ENCODE data around the gene RIMBP3C.
"Not testable (repeated sequence)": the region's sequence is repeated elsewhere in the genome, so short reads cannot be mapped to it uniquely, and the experiment has no call there.

The RIMBP3C gene

GRCh38 chr22:21539862-21540261 is 11.4 kb downstream of the RIMBP3C start:
- not testable (repeated sequence) for H3K4me2 ChIP-seq (ENCODE audit: low read length); H4K20me1 ChIP-seq (ENCODE audit: control insufficient read depth, insufficient read depth, low read depth, low read length); H3K79me2 ChIP-seq (ENCODE audit: control insufficient read depth, low read length); H3K36me3 ChIP-seq (ENCODE audit: control insufficient read depth, low read length); H3K4me3 ChIP-seq (ENCODE audit: low read length); H3K9me3 ChIP-seq (ENCODE audit: control insufficient read depth, insufficient read depth, low read length); H3K27ac ChIP-seq (ENCODE audit: low read depth, low read length); H3F3A ChIP-seq (ENCODE audit: control insufficient read depth, insufficient read depth); H3K4me1 ChIP-seq (ENCODE audit: control insufficient read depth, low read length); H3K27me3 ChIP-seq (ENCODE audit: control insufficient read depth, low read length); H3K9me2 ChIP-seq (replicated peaks; ENCODE audit: control insufficient read depth, low read length)

- not testable (repeated sequence) for H3K4me2 ChIP-seq (ENCODE audit: low read length); H3K4me1 ChIP-seq (ENCODE audit: control insufficient read depth, low read length); H3K9me2 ChIP-seq (replicated peaks; ENCODE audit: control insufficient read depth, low read length); H3K36me3 ChIP-seq (ENCODE audit: control insufficient read depth, low read length); H3F3A ChIP-seq (ENCODE audit: control insufficient read depth, insufficient read depth); H4K20me1 ChIP-seq (ENCODE audit: control insufficient read depth, insufficient read depth, low read depth, low read length); H3K4me3 ChIP-seq (ENCODE audit: low read length); H3K27me3 ChIP-seq (ENCODE audit: control insufficient read depth, low read length); H3K9me3 ChIP-seq (ENCODE audit: control insufficient read depth, insufficient read depth, low read length); H3K27ac ChIP-seq (ENCODE audit: low read depth, low read length); H3K79me2 ChIP-seq (ENCODE audit: control insufficient read depth, low read length)
These were observed 18.2 kb downstream of the RIMBP3C start for GRCh38 chr22:21532863-21533648.

GRCh38 chr22:21531525-21531924 is 19.7 kb downstream of the RIMBP3C start:
- H4K20me1 ChIP-seq (ENCODE audit: control insufficient read depth, insufficient read depth, low read depth, low read length); H3K4me2 ChIP-seq (ENCODE audit: low read length); H3K27me3 ChIP-seq (ENCODE audit: control insufficient read depth, low read length); H3K79me2 ChIP-seq (ENCODE audit: control insufficient read depth, low read length); H3K27ac ChIP-seq (ENCODE audit: low read depth, low read length); H3K4me1 ChIP-seq (ENCODE audit: control insufficient read depth, low read length); H3F3A ChIP-seq (ENCODE audit: control insufficient read depth, insufficient read depth); H3K9me3 ChIP-seq (ENCODE audit: control insufficient read depth, insufficient read depth, low read length); H3K4me3 ChIP-seq (ENCODE audit: low read length); H3K36me3 ChIP-seq (ENCODE audit: control insufficient read depth, low read length); H3K9me2 ChIP-seq (replicated peaks; ENCODE audit: control insufficient read depth, low read length): not testable (repeated sequence)

GRCh38 chr22:21526705-21527500 is 24.4 kb downstream of the RIMBP3C start:
- H3K9me2 ChIP-seq (replicated peaks; ENCODE audit: control insufficient read depth, low read length); H3K9me3 ChIP-seq (ENCODE audit: control insufficient read depth, insufficient read depth, low read length); H3K4me3 ChIP-seq (ENCODE audit: low read length); H3F3A ChIP-seq (ENCODE audit: control insufficient read depth, insufficient read depth); H4K20me1 ChIP-seq (ENCODE audit: control insufficient read depth, insufficient read depth, low read depth, low read length); H3K79me2 ChIP-seq (ENCODE audit: control insufficient read depth, low read length); H3K4me1 ChIP-seq (ENCODE audit: control insufficient read depth, low read length); H3K27ac ChIP-seq (ENCODE audit: low read depth, low read length); H3K36me3 ChIP-seq (ENCODE audit: control insufficient read depth, low read length); H3K27me3 ChIP-seq (ENCODE audit: control insufficient read depth, low read length); H3K4me2 ChIP-seq (ENCODE audit: low read length): not testable (repeated sequence)

- H3K9me3 ChIP-seq (ENCODE audit: control insufficient read depth, insufficient read depth, low read length); H3K9me2 ChIP-seq (replicated peaks; ENCODE audit: control insufficient read depth, low read length); H3K4me2 ChIP-seq (ENCODE audit: low read length); H3K36me3 ChIP-seq (ENCODE audit: control insufficient read depth, low read length); H3K27me3 ChIP-seq (ENCODE audit: control insufficient read depth, low read length); H4K20me1 ChIP-seq (ENCODE audit: control insufficient read depth, insufficient read depth, low read depth, low read length); H3K4me3 ChIP-seq (ENCODE audit: low read length); H3K27ac ChIP-seq (ENCODE audit: low read depth, low read length); H3K79me2 ChIP-seq (ENCODE audit: control insufficient read depth, low read length); H3F3A ChIP-seq (ENCODE audit: control insufficient read depth, insufficient read depth); H3K4me1 ChIP-seq (ENCODE audit: control insufficient read depth, low read length): not testable (repeated sequence)
These were observed 34.1 kb downstream of the RIMBP3C start for GRCh38 chr22:21516970-21517764.

- H4K20me1 ChIP-seq (ENCODE audit: control insufficient read depth, insufficient read depth, low read depth, low read length); H3K4me1 ChIP-seq (ENCODE audit: control insufficient read depth, low read length); H3K4me2 ChIP-seq (ENCODE audit: low read length); H3K27ac ChIP-seq (ENCODE audit: low read depth, low read length); H3K4me3 ChIP-seq (ENCODE audit: low read length); H3K9me2 ChIP-seq (replicated peaks; ENCODE audit: control insufficient read depth, low read length); H3F3A ChIP-seq (ENCODE audit: control insufficient read depth, insufficient read depth); H3K79me2 ChIP-seq (ENCODE audit: control insufficient read depth, low read length); H3K9me3 ChIP-seq (ENCODE audit: control insufficient read depth, insufficient read depth, low read length); H3K36me3 ChIP-seq (ENCODE audit: control insufficient read depth, low read length); H3K27me3 ChIP-seq (ENCODE audit: control insufficient read depth, low read length): not testable (repeated sequence)
These were observed 34.7 kb downstream of the RIMBP3C start for GRCh38 chr22:21516522-21516921.

- H3K4me1 ChIP-seq (ENCODE audit: control insufficient read depth, low read length); H3F3A ChIP-seq (ENCODE audit: control insufficient read depth, insufficient read depth); H3K9me2 ChIP-seq (replicated peaks; ENCODE audit: control insufficient read depth, low read length); H3K9me3 ChIP-seq (ENCODE audit: control insufficient read depth, insufficient read depth, low read length); H4K20me1 ChIP-seq (ENCODE audit: control insufficient read depth, insufficient read depth, low read depth, low read length); H3K79me2 ChIP-seq (ENCODE audit: control insufficient read depth, low read length); H3K4me3 ChIP-seq (ENCODE audit: low read length); H3K36me3 ChIP-seq (ENCODE audit: control insufficient read depth, low read length); H3K27me3 ChIP-seq (ENCODE audit: control insufficient read depth, low read length); H3K4me2 ChIP-seq (ENCODE audit: low read length); H3K27ac ChIP-seq (ENCODE audit: low read depth, low read length): not testable (repeated sequence)
These were observed 36.0 kb downstream of the RIMBP3C start for GRCh38 chr22:21515234-21515633.

GRCh38 chr22:21514117-21514516 is 37.1 kb downstream of the RIMBP3C start:
- not testable (repeated sequence) for H3K4me3 ChIP-seq (ENCODE audit: low read length); H3K36me3 ChIP-seq (ENCODE audit: control insufficient read depth, low read length); H3K4me2 ChIP-seq (ENCODE audit: low read length); H3K79me2 ChIP-seq (ENCODE audit: control insufficient read depth, low read length); H3F3A ChIP-seq (ENCODE audit: control insufficient read depth, insufficient read depth); H3K4me1 ChIP-seq (ENCODE audit: control insufficient read depth, low read length); H4K20me1 ChIP-seq (ENCODE audit: control insufficient read depth, insufficient read depth, low read depth, low read length); H3K9me3 ChIP-seq (ENCODE audit: control insufficient read depth, insufficient read depth, low read length); H3K27me3 ChIP-seq (ENCODE audit: control insufficient read depth, low read length); H3K27ac ChIP-seq (ENCODE audit: low read depth, low read length); H3K9me2 ChIP-seq (replicated peaks; ENCODE audit: control insufficient read depth, low read length)
